Mucosa of descending colon (tissue), 3 donors: Measurements from ENCODE around the gene TLE3. TPM values are rescaled to one million over a fixed set of nuclear protein-coding genes. Genes with fewer than 3 reads are reported as not detected.

Source experiments
- ATAC-seq: fragments of 200-7000 bp; cut with Tn5 transposase; one replicate; pipeline ENCODE4 v1.9.1; 2020; ENCODE audit warnings: mild to moderate bottlenecking, moderate library complexity
- DNase-seq, 3 donors: peaks; one replicate each; pipeline ENCODE4 v3.0.0-alpha.2; 2020
- H3K36me3 ChIP-seq: fragments of 200-600 bp; one replicate; pipeline ENCODE4 v1.8.0; 2021; ENCODE audit warnings: low read depth, mild to moderate bottlenecking
- H3K4me1 ChIP-seq: fragments of 200-600 bp; one replicate; pipeline ENCODE4 v1.8.0; 2021; ENCODE audit warnings: low read depth, mild to moderate bottlenecking
- H3K4me3 ChIP-seq: fragments of 200-600 bp; one replicate; pipeline ENCODE4 v1.8.0; 2021; ENCODE audit warnings: mild to moderate bottlenecking
- H3K9me3 ChIP-seq: fragments of 200-600 bp; one replicate; pipeline ENCODE4 v1.8.0; 2021; ENCODE audit warnings: mild to moderate bottlenecking
- CTCF ChIP-seq: fragments of 200-600 bp; IDR thresholded peaks from one replicate; pipeline ENCODE4 v1.8.0; 2022; ENCODE audit warnings: antibody characterized with exemption, mild to moderate bottlenecking
- intact Hi-C, 2 donors: fragments of 100-400 bp; cut with DNase I in 1 of 2; cut with micrococcal nuclease in 1 of 2; formaldehyde crosslinking; loops; one replicate each; pipeline versions ENCODE4 v1.11.0 to v1.11.1; 2022; cut with DNase I, micrococcal nuclease
- total RNA-seq, 3 donors: library from RNA; stranded (reverse); fragmentation: NEBNext Ultra II Directional in 2 of 3; extraction: Animal tissue kit (Norgen Biotek cat#: 25700) in 2 of 3; gene quantifications; one replicate each; pipeline versions ENCODE4 v1.2.1 to v1.2.4, GENCODE V29; 2021 to 2023
- donor health status: DM: no; HTN: no; CAD: no; lungs with moderate emphysema.
- donor health status: DM: no; HTN: no; CAD: no.
- donor health status: DM: no; HTN: yes; CAD: no.

TLE3 gene
- total RNA-seq, 3 donors from 2014 or later: 77.6 to 123 (median 103) TPM

GRCh38 chr15:70093070-70093469, 4.6 kb downstream of the TLE3 start:
- Histone ChIP-seq H3K4me1 (peaks cover 60% of the 10 kb centered on the region), H3K4me3 (no peak overlapping the region), H3K9me3 (no peaks in the 10 kb centered on the region), H3K36me3 (no peaks in the 10 kb centered on the region)
- intact Hi-C loops: loop anchor here (10.0 kb wide), 2 partner anchors 232 to 498 kb away; no protein-coding TSS in a partner anchor
- ATAC-seq: no peak
- no peak for DNase-seq
- TF ChIP-seq CTCF: no peak

- intact Hi-C loops: loop anchor here (10.0 kb wide), 2 partner anchors 232 to 498 kb away; no protein-coding TSS in a partner anchor
- DNase-seq (no peak), ATAC-seq (no peak)
- Histone ChIP-seq H3K9me3 (no peaks in the 10 kb centered on the region), H3K4me3 (no peak overlapping the region), H3K36me3 (no peaks in the 10 kb centered on the region), H3K4me1 (peaks cover 59% of the 10 kb centered on the region)
- no peak for TF ChIP-seq CTCF
Observed at GRCh38 chr15:70092464-70093027, 5.2 kb downstream of the TLE3 start.

- intact Hi-C loops: loop anchor here (10.0 kb wide), 2 partner anchors 233 to 497 kb away; no protein-coding TSS in a partner anchor
- H3K4me1 ChIP-seq: peaks cover 59% of the 10 kb centered on the region
- H3K36me3 ChIP-seq: no peaks in the 10 kb centered on the region
- no peak for TF ChIP-seq CTCF
- DNase-seq: peak in 2 of 3 donors; percentile 44 to 49
- H3K9me3 ChIP-seq: no peaks in the 10 kb centered on the region
- peak; percentile 48 for ATAC-seq
- H3K4me3 ChIP-seq: no peak overlapping the region
Observed at GRCh38 chr15:70091726-70092463, 5.8 kb downstream of the TLE3 start.

- H3K36me3 ChIP-seq: no peaks in the 10 kb centered on the region
- DNase-seq: peak in 1 of 3 donors; percentile 64
- ATAC-seq: peak; percentile 25
- no peak for TF ChIP-seq CTCF
- no peaks in the 10 kb centered on the region for H3K9me3 ChIP-seq
- peaks cover 59% of the 10 kb centered on the region for H3K4me1 ChIP-seq
- intact Hi-C loops: loop anchor here (10.0 kb wide), 2 partner anchors 234 to 496 kb away; no protein-coding TSS in a partner anchor
- H3K4me3 ChIP-seq: no peak overlapping the region
Observed at GRCh38 chr15:70090436-70091296, 7.1 kb downstream of the TLE3 start.

- peaks cover 56% of the 10 kb centered on the region for H3K4me1 ChIP-seq
Observed at GRCh38 chr15:70089692-70089971, 8.1 kb downstream of the TLE3 start.

More at GRCh38 chr15:70089692-70089971, 8.1 kb downstream of the TLE3 start:
- Histone ChIP-seq H3K9me3 (no peaks in the 10 kb centered on the region), H3K4me3 (no peak overlapping the region), H3K36me3 (no peaks in the 10 kb centered on the region)
- DNase-seq (no peak), ATAC-seq (no peak)
- TF ChIP-seq CTCF: no peak
- intact Hi-C loops: no loop called here
